B cell (primary cell): ENCODE measurements around the gene GJE1. TPM values are rescaled to one million over a fixed set of nuclear protein-coding genes. Genes with fewer than 3 reads are reported as not detected.
"Not testable (repeated sequence)": the region's sequence is repeated elsewhere in the genome, so short reads cannot be mapped to it uniquely, and the experiment has no call there.

ENCODE experiments used
- ATAC-seq: fragments of 200-7000 bp; cut with Tn5 transposase; one replicate; pipeline ENCODE4 v1.10.0; 2021; ENCODE audit warnings: low read depth, mild to moderate bottlenecking, moderate number of reproducible peaks, moderate library complexity
- CTCF ChIA-PET: fragments of 350-600 bp; sonication (Branson Sonifier 250); formaldehyde crosslinking; loops from one replicate; lab custom pipeline; 2021; ENCODE audit warnings: antibody characterized with exemption, inconsistent platforms; lab: Charles Lee
- POLR2A ChIA-PET: fragments of 350-600 bp; sonication (Branson Sonifier 250); formaldehyde crosslinking; loops from one replicate; lab custom pipeline; 2021; ENCODE audit warnings: antibody characterized with exemption; lab: Charles Lee
- DNase-seq: peaks from one replicate; pipeline ENCODE4 v3.0.0; 2013
- H2AFZ ChIP-seq: 2 replicates; pipeline ENCODE4 v1.6.1; 2012; ENCODE audit warnings: mild to moderate bottlenecking, low read depth, low read length; ENCODE audit not compliant: insufficient read depth, poor library complexity, severe bottlenecking
- H3K27ac ChIP-seq, 2 donors: 1 replicate in 1 of 2; 2 replicates in 1 of 2; pipeline ENCODE4 v1.5.1; 2012 to 2013; ENCODE audit warnings: low read length in 2 of 2, mild to moderate bottlenecking in 2 of 2, moderate library complexity in 1 of 2
- H3K27me3 ChIP-seq, 4 experiments: fragments of 200-600 bp in 1 of 4; sonication (generic) in 1 of 4; replicated peaks in 1 of 4; 1 replicate in 2 of 4; 2 replicates in 2 of 4; pipeline versions ENCODE4 v1.6.1 to v1.7.0; 2013 to 2016; ENCODE audit warnings: low read length in 3 of 4, mild to moderate bottlenecking in 2 of 4, mixed read lengths in 1 of 4, moderate library complexity in 1 of 4; ENCODE audit not compliant: insufficient read depth in 4 of 4, control insufficient read depth in 3 of 4; ENCODE audit errors: control extremely low read depth in 1 of 4
- H3K36me3 ChIP-seq, 2 experiments: replicated peaks in 1 of 2; 1 replicate in 1 of 2; 2 replicates in 1 of 2; pipeline versions ENCODE4 v1.6.1 to v1.7.1; 2013; ENCODE audit warnings: low read length in 1 of 2; ENCODE audit not compliant: insufficient read depth in 2 of 2, control insufficient read depth in 1 of 2; ENCODE audit errors: control extremely low read depth in 1 of 2, extremely low read depth in 1 of 2
- H3K4me1 ChIP-seq, 2 donors: fragments of 200-600 bp in 1 of 2; sonication (generic) in 1 of 2; 1 replicate in 1 of 2; 2 replicates in 1 of 2; pipeline versions ENCODE4 v1.5.1 to v1.6.1; 2013 to 2017; ENCODE audit warnings: low read length in 2 of 2; ENCODE audit not compliant: control insufficient read depth in 2 of 2, insufficient read depth in 2 of 2
- H3K4me2 ChIP-seq: replicated peaks from 2 replicates; pipeline ENCODE3; 2012; ENCODE audit warnings: mild to moderate bottlenecking, low read depth, low read length; ENCODE audit not compliant: poor library complexity, severe bottlenecking
- H3K4me3 ChIP-seq, 5 experiments: fragments of 200-600 bp in 1 of 5; sonication (generic) in 1 of 5; 1 replicate in 3 of 5; 2 replicates in 2 of 5; pipeline versions ENCODE4 v1.5.1 to v1.7.0; 2011 to 2016; ENCODE audit warnings: low read length in 4 of 5, mild to moderate bottlenecking in 4 of 5, low read depth in 2 of 5, control low read depth in 1 of 5, moderate library complexity in 1 of 5; ENCODE audit not compliant: insufficient read depth in 1 of 5; ENCODE audit errors: control extremely low read depth in 1 of 5, extremely low read depth in 1 of 5
- H3K79me2 ChIP-seq: fragments of 200-600 bp; sonication (generic); one replicate; pipeline ENCODE4 v1.6.0; 2016; ENCODE audit warnings: low read length; ENCODE audit not compliant: control insufficient read depth, insufficient read depth
- H3K9ac ChIP-seq: fragments of 200-600 bp; sonication (generic); 2 replicates; pipeline ENCODE4 v1.6.1; 2017; ENCODE audit warnings: mild to moderate bottlenecking, low read length, moderate library complexity
- H3K9me3 ChIP-seq, 3 donors: one replicate each; pipeline versions ENCODE4 v1.6.1 to v1.7.1; 2013; ENCODE audit warnings: low read length in 2 of 3; ENCODE audit not compliant: control insufficient read depth in 2 of 3, insufficient read depth in 1 of 3; ENCODE audit errors: control extremely low read depth in 1 of 3
- H4K20me1 ChIP-seq: 2 replicates; pipeline ENCODE4 v1.6.0; 2012; ENCODE audit warnings: mild to moderate bottlenecking, low read length; ENCODE audit not compliant: insufficient read depth, control insufficient read depth, poor library complexity, severe bottlenecking
- H3K27ac Mint-ChIP-seq: one replicate; pipeline ENCODE4 v1.8.0; 2021; ENCODE audit warnings: mixed read lengths
- H3K27me3 Mint-ChIP-seq: one replicate; pipeline ENCODE4 v1.8.0; 2021; ENCODE audit warnings: mixed read lengths
- H3K4me1 Mint-ChIP-seq: one replicate; pipeline ENCODE4 v1.8.0; 2021; ENCODE audit warnings: mixed read lengths
- H3K4me3 Mint-ChIP-seq: one replicate; pipeline ENCODE4 v1.8.0; 2021; ENCODE audit warnings: mixed read lengths
- H3K9me3 Mint-ChIP-seq: one replicate; pipeline ENCODE4 v1.8.0; 2022; ENCODE audit warnings: mixed read lengths; ENCODE audit not compliant: insufficient read depth
- EZH2 ChIP-seq: IDR thresholded peaks from 2 replicates; pipeline ENCODE4 v1.6.1; 2012; ENCODE audit warnings: borderline replicate concordance, low read depth, mild to moderate bottlenecking, moderate library complexity, low read length; ENCODE audit not compliant: insufficient read depth, poor library complexity, severe bottlenecking
- whole genome bisulfite sequencing: methylation state at CpG from one replicate; pipeline ENCODE4 v1.1.5; 2013; ENCODE audit warnings: missing lambda C conversion rate; ENCODE audit not compliant: insufficient coverage; 5-methylcytosine and 5-hydroxymethylcytosine counted together
- intact Hi-C: fragments of 100-400 bp; cut with micrococcal nuclease; formaldehyde crosslinking; loops from one replicate; pipeline ENCODE4 v1.10.0; 2022
- polyA plus RNA-seq: library from polyadenylated mRNA; depleted of rRNA; stranded (reverse); fragments of >200 nt; gene quantifications from 2 replicates; pipeline ENCODE4 v1.2.3, GENCODE V29; 2012
- total RNA-seq, 2 donors: library from RNA; stranded (reverse); fragments of 120-200 nt in 1 of 2; gene quantifications; 1 replicate in 1 of 2; 2 replicates in 1 of 2; pipeline versions ENCODE4 v1.2.3 to v1.2.4, GENCODE V29; 2013 to 2022
- TF ChIP-seq, protein P1 (sequence below): fragments of 200-600 bp; IDR thresholded peaks from one replicate; pipeline ENCODE4 v1.8.0; 2022; ENCODE audit warnings: antibody characterized with exemption, mild to moderate bottlenecking

The GJE1 gene
- total and polyA plus RNA-seq, 2 donors (not counting 1 experiment from before 2014, with no cell fraction given), result not detected

DNA sequence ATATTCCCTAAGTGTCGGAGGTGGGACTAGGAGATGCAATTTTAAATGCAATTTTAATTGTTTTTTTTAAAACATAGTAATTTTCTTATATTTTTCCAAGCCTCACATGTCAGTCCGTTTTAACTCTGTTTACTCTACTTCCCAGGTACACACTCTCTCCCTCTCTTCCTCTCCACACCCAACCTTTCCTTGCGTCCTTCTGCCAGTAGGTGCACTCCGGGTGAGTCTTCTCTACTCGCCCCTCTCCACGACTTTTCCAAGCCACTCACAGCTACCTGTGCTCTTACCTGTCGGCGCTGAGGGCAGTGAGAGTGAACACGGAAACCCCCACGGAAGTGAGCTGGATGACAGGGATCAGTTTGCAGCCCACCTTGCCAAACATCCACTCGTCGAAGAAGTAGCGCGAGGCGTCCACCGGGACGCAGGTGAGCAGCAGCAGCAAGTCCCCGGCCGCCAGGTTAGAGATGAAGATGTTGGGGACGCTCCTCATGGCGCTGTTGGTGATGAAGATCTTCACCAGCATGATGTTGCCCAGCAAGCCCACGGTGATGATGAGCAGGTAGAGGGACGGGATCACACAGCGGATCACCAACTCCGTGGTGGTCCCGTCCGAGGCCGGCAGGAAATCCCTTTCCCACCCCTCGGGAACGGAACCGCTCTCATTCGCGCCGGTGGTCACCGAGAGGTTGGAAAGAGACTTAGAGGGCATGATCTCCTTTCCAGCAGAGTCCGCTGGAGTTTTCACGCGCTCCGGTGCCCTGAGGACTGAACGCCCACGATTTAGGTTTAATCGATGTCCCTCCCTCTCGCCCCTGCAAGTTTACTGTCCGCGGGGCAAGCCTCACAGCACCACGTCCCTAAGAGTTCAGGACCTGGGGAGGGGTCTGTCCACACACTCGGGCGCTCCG is 44.5 kb upstream of the GJE1 start:
- H3K27me3 Mint-ChIP-seq, result peaks cover 15% of the 10 kb centered on the region
- peaks cover 2% of the 10 kb centered on the region for H3K9me3 Mint-ChIP-seq
- POLR2A ChIA-PET, result no interaction called here

DNA sequence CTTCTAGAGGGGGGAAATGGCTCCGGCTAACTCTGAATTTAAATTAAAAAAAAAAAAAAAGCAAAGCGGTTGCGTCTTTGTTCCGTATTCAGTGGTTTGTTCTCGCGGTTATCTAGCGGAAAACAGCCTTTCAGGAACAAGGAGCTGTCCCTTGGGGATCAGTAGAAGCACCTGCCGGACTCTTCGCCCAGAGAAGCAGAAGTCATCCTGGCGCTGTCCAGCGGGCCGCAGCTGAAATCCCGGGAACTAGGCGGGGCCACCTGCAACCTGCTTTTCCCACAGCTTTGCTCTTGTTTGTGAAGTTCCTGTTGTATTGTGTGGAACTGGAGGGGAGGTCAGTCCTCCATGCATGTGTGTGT is 43.9 kb upstream of the GJE1 start:
- Histone ChIP-seq H3K27me3 (peaks cover 0 to 13% (median 4%) of the 10 kb centered on the region in 4 experiments), H3K4me1 (no peaks in the 10 kb centered on the region), H4K20me1 (no peaks in the 10 kb centered on the region), H3K4me2 (peak overlapping the region; percentile 8), H3K9ac (no peak overlapping the region), H3K4me3 (no peak overlapping the region), H3K9me3 (peaks cover 0 to 3% (median 0%) of the 10 kb centered on the region in 3 donors), H3K27ac (no peak overlapping the region), H3K36me3 (no peaks in the 10 kb centered on the region), H3K79me2 (no peaks in the 10 kb centered on the region), H2AFZ (no peak overlapping the region)
- intact Hi-C loops, result no loop called here
- no peak overlapping the region for H3K4me3 Mint-ChIP-seq
- no peak for DNase-seq
- no peak overlapping the region for H3K27ac Mint-ChIP-seq
- 9% methylated on average over 10 of the region's 14 CpGs for WGBS
- POLR2A ChIA-PET, result no interaction called here
- peaks cover 2% of the 10 kb centered on the region for H3K9me3 Mint-ChIP-seq
- no peak for ATAC-seq
- CTCF ChIA-PET, result no interaction called here
- TF ChIP-seq, protein P1, sequence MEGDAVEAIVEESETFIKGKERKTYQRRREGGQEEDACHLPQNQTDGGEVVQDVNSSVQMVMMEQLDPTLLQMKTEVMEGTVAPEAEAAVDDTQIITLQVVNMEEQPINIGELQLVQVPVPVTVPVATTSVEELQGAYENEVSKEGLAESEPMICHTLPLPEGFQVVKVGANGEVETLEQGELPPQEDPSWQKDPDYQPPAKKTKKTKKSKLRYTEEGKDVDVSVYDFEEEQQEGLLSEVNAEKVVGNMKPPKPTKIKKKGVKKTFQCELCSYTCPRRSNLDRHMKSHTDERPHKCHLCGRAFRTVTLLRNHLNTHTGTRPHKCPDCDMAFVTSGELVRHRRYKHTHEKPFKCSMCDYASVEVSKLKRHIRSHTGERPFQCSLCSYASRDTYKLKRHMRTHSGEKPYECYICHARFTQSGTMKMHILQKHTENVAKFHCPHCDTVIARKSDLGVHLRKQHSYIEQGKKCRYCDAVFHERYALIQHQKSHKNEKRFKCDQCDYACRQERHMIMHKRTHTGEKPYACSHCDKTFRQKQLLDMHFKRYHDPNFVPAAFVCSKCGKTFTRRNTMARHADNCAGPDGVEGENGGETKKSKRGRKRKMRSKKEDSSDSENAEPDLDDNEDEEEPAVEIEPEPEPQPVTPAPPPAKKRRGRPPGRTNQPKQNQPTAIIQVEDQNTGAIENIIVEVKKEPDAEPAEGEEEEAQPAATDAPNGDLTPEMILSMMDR, result no peak
- no peak for TF ChIP-seq EZH2
- peaks cover 15% of the 10 kb centered on the region for H3K27me3 Mint-ChIP-seq
- H3K4me1 Mint-ChIP-seq, result no peaks in the 10 kb centered on the region

More for the DNA sequence above, 44.5 kb upstream of the GJE1 start:
- H3K27me3 ChIP-seq, result peaks cover 0 to 13% (median 4%) of the 10 kb centered on the region in 4 experiments
- H3K9me3 ChIP-seq, result peaks cover 0 to 3% (median 0%) of the 10 kb centered on the region in 3 donors
- no peak overlapping the region for H3K27ac ChIP-seq
- H2AFZ ChIP-seq, result no peak overlapping the region
- ATAC-seq, result no peak
- CTCF ChIA-PET, result no interaction called here
- Mint-ChIP-seq H3K27ac (no peak overlapping the region), H3K4me1 (no peaks in the 10 kb centered on the region), H3K4me3 (no peak overlapping the region)
- H3K4me2 ChIP-seq, result peak overlapping the region; percentile 8
- intact Hi-C loops, result no loop called here
- 31% methylated on average over 36 of the region's 49 CpGs for WGBS
- no peak for TF ChIP-seq EZH2
- TF ChIP-seq, protein P1, result no peak
- H3K36me3 ChIP-seq, result no peaks in the 10 kb centered on the region
- H4K20me1 ChIP-seq, result no peaks in the 10 kb centered on the region
- DNase-seq, result no peak
- no peaks in the 10 kb centered on the region for H3K79me2 ChIP-seq
- no peaks in the 10 kb centered on the region for H3K4me1 ChIP-seq
- no peak overlapping the region for H3K4me3 ChIP-seq
- H3K9ac ChIP-seq, result no peak overlapping the region

DNA sequence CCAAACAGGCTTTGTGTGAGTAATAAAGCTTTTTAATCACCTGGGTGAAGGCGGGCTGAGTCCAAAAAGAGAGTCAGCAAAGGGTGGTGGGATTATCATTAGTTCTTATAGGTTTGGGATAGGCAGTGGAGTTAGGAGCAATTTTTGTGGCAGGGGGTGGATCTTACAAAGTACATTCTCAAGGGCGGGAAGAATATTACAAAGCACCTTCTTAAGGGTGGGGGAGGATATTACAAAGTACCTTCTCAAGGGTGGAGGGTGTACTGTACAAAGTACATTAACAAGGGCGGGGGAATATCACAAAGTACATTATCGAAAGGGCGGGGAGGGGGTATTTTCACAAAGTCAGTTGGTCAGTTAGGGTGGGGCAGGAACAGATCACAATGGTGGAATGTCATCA is 27.9 kb upstream of the GJE1 start:
- H3K79me2 ChIP-seq, H4K20me1 ChIP-seq, intact Hi-C loops, DNase-seq, H3K4me2 ChIP-seq, H3K36me3 ChIP-seq, H3K9me3 ChIP-seq, H2AFZ ChIP-seq, H3K27ac ChIP-seq, ATAC-seq, H3K4me1 ChIP-seq, POLR2A ChIA-PET, H3K9me3 Mint-ChIP-seq, H3K4me3 ChIP-seq, H3K9ac ChIP-seq, H3K27me3 Mint-ChIP-seq, H3K4me3 Mint-ChIP-seq, H3K4me1 Mint-ChIP-seq, H3K27me3 ChIP-seq, H3K27ac Mint-ChIP-seq: not testable (repeated sequence)
- WGBS, result 90% methylated on average over 5 of the region's 5 CpGs
- CTCF ChIA-PET, result interaction anchor here (0.8 kb wide), 1 partner anchor 10 kb away, joined by 3 read pairs; no protein-coding TSS in a partner anchor
